Heart right ventricle (tissue), 16 donors: ENCODE results near the gene MTFR2. TPM values are rescaled to one million over a fixed set of nuclear protein-coding genes. Genes with fewer than 3 reads are reported as not detected.

Source experiments
- ATAC-seq, 8 donors: fragments of 200-7000 bp; cut with Tn5 transposase; one replicate each; pipeline ENCODE4 v1.9.1; 2020; ENCODE audit warnings: mild to moderate bottlenecking in 8 of 8, moderate library complexity in 8 of 8, moderate number of reproducible peaks in 1 of 8
- DNase-seq, 2 donors: peaks; one replicate each; pipeline ENCODE4 v3.0.0-alpha.2; 2020
- H3K27ac ChIP-seq, 10 donors: fragments of 200-600 bp; sonication (generic) in 2 of 10; one replicate each; pipeline versions ENCODE4 v1.5.0 to v1.8.0; 2020 to 2022; ENCODE audit warnings: mild to moderate bottlenecking in 3 of 10
- H3K27me3 ChIP-seq, 7 donors: fragments of 200-600 bp; one replicate each; pipeline ENCODE4 v1.8.0; 2021 to 2022; ENCODE audit warnings: mild to moderate bottlenecking in 2 of 7
- H3K36me3 ChIP-seq, 9 donors: fragments of 200-600 bp; sonication (generic) in 1 of 9; one replicate each; pipeline versions ENCODE4 v1.5.0 to v1.8.0; 2020 to 2022; ENCODE audit warnings: mild to moderate bottlenecking in 2 of 9
- H3K4me1 ChIP-seq, 9 donors: fragments of 200-600 bp; sonication (generic) in 1 of 9; one replicate each; pipeline versions ENCODE4 v1.5.0 to v1.8.0; 2020 to 2022; ENCODE audit warnings: mild to moderate bottlenecking in 4 of 9
- H3K4me3 ChIP-seq, 10 donors: fragments of 200-600 bp; sonication (generic) in 2 of 10; one replicate each; pipeline versions ENCODE4 v1.5.0 to v1.8.0; 2020 to 2022; ENCODE audit warnings: mild to moderate bottlenecking in 7 of 10, moderate library complexity in 2 of 10
- H3K9me3 ChIP-seq, 11 donors: fragments of 200-600 bp in 10 of 11; sonication (generic) in 2 of 11; one replicate each; pipeline versions ENCODE4 v1.5.0 to v1.8.0; 2013 to 2022; ENCODE audit warnings: mild to moderate bottlenecking in 2 of 11, control low read depth in 1 of 11, moderate library complexity in 1 of 11
- WGBS, 2 donors: extraction: QIAGEN DNeasy Blood & Tissue Kit; methylation state at CpG; one replicate each; pipeline ENCODE4 v1.1.7; 2013; ENCODE audit warnings: inconsistent platforms in 1 of 2; 5-methylcytosine and 5-hydroxymethylcytosine counted together
- intact Hi-C, 10 donors: fragments of 100-400 bp; cut with DNase I; formaldehyde crosslinking; loops; one replicate each; pipeline versions ENCODE4 v1.11.1 to v1.14.2; 2022
- polyA plus RNA-seq, 2 donors: library from polyadenylated mRNA; stranded (reverse); fragments of 200-250 nt; gene quantifications; one replicate each; pipeline ENCODE4 v1.2.3, GENCODE V29; 2013
- total RNA-seq, 10 donors: library from RNA; stranded (reverse); fragmentation: NEBNext Ultra II Directional in 3 of 10; extraction: Animal tissue kit (Norgen Biotek cat#: 25700) in 3 of 10; gene quantifications; one replicate each; pipeline versions ENCODE4 v1.2.1 to v1.2.4, GENCODE V29; 2021 to 2023
- TF ChIP-seq, protein P1 (sequence below), 9 donors: fragments of 200-600 bp; sonication (generic) in 2 of 9; IDR thresholded peaks; one replicate each; pipeline versions ENCODE4 v1.5.0 to v1.8.0; 2021 to 2022; ENCODE audit warnings: antibody characterized with exemption in 9 of 9, mild to moderate bottlenecking in 5 of 9, moderate library complexity in 1 of 9
- donor health status: Arrhythmogenic right ventricular cardiomyopathy.
- donor health status: ischemic (EF 13 %, LVEDD 7.1; RV severe dilation, severe dysfunction).
- donor health status: healthy with polysubstance abuse.
- donor health status: DM: no; HTN: yes; CAD: no.
- donor health status: DM: no; HTN: no; CAD: no.
- donor health status: ischemic (EF 25% LVEDD 6.9; RV normal size, moderate dysfunction).
- donor health status: ischemic (EF 25% LVEDD 5.7; RV mildly dilated, moderate dysfunction).
- donor health status: healthy.
- donor health status: DM: yes; HTN: yes; CAD: no.
- donor health status: Ischemic cardiomyopathy.
- donor health status: ischemic (EF 35%, LVEDD 5.7; RV mildly dilated, moderate dysfunction).
- donor health status: nonischemic (EF 11% LVEDD 7.7; RV severe dilation, severe dysfunction).
- donor health status: DM: yes; HTN: yes; CAD: no.
- donor health status: PGD.
- donor health status: ischemic (EF 29% LVEDD 5.4; RV normal size, mild dysfunction).
- donor health status: nonischemic (EF 23%, LVEDD 6.1; RV moderate dilation, normal function).

MTFR2 gene
- total and polyA plus RNA-seq, 12 donors = 0.20 to 0.69 (median 0.27) TPM; not detected in 6

DNA sequence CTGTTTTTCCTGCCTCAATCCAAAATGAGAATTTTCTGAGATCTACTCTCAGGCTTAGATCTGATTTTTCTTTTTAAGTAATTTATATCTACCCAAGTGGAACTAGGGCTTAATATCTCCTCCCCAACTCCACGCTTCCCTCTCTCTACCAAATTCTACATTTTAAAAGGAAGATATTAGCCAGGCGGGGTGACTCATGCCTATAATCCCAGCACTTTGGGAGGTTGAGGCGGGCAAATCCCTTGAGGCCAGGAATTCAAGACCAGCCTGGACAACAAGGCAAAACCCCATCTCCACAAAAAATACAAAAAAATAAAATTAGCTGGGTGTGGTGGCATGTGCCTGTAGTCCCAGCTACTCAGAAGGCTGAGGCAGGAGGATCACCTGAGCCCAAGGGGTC, 61.0 kb downstream of the MTFR2 start:
- TF ChIP-seq, protein P1, sequence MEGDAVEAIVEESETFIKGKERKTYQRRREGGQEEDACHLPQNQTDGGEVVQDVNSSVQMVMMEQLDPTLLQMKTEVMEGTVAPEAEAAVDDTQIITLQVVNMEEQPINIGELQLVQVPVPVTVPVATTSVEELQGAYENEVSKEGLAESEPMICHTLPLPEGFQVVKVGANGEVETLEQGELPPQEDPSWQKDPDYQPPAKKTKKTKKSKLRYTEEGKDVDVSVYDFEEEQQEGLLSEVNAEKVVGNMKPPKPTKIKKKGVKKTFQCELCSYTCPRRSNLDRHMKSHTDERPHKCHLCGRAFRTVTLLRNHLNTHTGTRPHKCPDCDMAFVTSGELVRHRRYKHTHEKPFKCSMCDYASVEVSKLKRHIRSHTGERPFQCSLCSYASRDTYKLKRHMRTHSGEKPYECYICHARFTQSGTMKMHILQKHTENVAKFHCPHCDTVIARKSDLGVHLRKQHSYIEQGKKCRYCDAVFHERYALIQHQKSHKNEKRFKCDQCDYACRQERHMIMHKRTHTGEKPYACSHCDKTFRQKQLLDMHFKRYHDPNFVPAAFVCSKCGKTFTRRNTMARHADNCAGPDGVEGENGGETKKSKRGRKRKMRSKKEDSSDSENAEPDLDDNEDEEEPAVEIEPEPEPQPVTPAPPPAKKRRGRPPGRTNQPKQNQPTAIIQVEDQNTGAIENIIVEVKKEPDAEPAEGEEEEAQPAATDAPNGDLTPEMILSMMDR (IDR thresholded peaks at IDR 0.05) = no peak
- no peaks in the 10 kb centered on the region for H3K27me3 ChIP-seq

DNA sequence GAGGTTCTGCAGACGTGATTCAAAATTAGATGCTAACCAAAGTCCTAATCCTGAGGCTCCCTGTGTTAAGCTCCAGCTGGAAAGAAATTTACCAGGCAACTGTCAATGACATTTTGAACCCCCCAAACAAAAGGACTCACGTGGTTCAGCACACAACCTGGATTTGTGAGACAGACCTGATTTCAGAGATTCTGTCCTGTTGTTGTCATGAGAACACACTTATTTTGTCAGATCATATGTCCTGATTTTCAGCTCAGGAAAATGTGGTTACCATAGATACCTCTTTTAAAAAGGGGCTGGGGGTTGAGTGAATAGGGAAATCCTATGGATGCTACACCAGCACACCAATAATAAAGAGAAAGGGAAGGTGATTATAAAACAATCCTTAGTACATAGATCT, 61.6 kb downstream of the MTFR2 start:
- Histone ChIP-seq H3K9me3 (no peaks in the 10 kb centered on the region), H3K4me3 (no peak overlapping the region), H3K27me3 (no peaks in the 10 kb centered on the region), H3K36me3 (peaks cover 0 to 96% (median 22%) of the 10 kb centered on the region in 9 donors), H3K4me1 (no peaks in the 10 kb centered on the region), H3K27ac (no peak overlapping the region)
- no peak for ATAC-seq
- TF ChIP-seq, protein P1 (IDR thresholded peaks at IDR 0.05) = no peak
- intact Hi-C loops = no loop called here
- WGBS, 2 donors = 85 to 87% methylated on average over 2 of the region's 2 CpGs
- no peak for DNase-seq

More for the DNA sequence above, 61.0 kb downstream of the MTFR2 start:
- Histone ChIP-seq H3K4me1 (no peaks in the 10 kb centered on the region), H3K36me3 (peaks cover 0 to 95% (median 22%) of the 10 kb centered on the region in 9 donors), H3K27ac (no peak overlapping the region), H3K9me3 (no peaks in the 10 kb centered on the region), H3K4me3 (no peak overlapping the region)
- intact Hi-C loops = no loop called here
- ATAC-seq (no peak), DNase-seq (no peak)
- WGBS, 2 donors = 99 to 100% methylated on average over 3 of the region's 3 CpGs

DNA sequence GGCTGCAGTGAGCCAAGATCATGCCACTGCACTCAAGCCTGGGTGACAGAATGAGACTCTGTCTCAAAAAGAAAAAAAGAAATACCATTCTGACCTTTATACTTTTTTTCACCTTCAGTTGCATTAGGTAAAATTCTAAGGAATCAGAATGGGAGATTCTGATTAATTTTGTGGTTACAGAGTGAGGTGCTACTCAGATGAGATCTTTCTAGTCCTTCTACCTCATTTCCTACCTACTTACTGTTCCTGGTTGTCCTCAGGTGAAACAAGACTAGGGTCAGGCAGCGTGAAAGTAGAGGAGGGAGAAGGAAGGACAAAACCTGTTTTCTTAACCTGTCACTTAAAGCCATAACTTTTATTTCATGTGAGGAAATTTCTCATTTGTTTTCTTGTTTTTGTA, 63.7 kb downstream of the MTFR2 start:
- Histone ChIP-seq H3K4me3 (no peak overlapping the region), H3K27me3 (no peaks in the 10 kb centered on the region), H3K27ac (peak overlapping the region in 1 of 10 donors; percentile 16), H3K9me3 (no peaks in the 10 kb centered on the region), H3K36me3 (peaks cover 0 to 91% (median 8%) of the 10 kb centered on the region in 9 donors), H3K4me1 (peaks cover 0 to 10% (median 7%) of the 10 kb centered on the region in 9 donors)
- no peak for DNase-seq
- no peak for ATAC-seq
- WGBS, 2 donors = 98 to 100% methylated on average over 1 of the region's 1 CpG
- TF ChIP-seq, protein P1 (IDR thresholded peaks at IDR 0.05) = no peak
- intact Hi-C loops = no loop called here

DNA sequence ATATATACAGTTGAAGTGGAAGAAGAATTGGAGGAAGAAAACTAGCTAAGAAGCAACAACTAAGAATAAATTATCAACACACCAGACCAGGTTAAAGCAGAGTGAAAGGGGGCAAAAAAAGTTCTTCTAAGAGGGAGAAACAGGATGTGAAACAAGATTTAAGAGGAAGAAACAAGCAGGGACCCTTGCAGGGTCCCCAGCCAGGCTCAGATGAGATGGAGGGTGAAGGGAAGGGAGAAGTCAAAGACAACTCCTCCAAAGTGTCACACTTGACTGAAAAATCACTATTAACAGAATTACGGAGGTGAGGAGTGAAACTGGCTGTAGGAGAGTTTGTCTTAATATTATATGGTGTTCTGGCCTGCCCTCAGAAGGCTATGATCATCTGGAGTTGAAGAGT, 65.4 kb downstream of the MTFR2 start:
- WGBS, 2 donors = 94 to 96% methylated on average over 1 of the region's 1 CpG
- no peaks in the 10 kb centered on the region for H3K27me3 ChIP-seq
- DNase-seq (no peak), ATAC-seq (no peak)
- no peaks in the 10 kb centered on the region for H3K9me3 ChIP-seq
- H3K4me3 ChIP-seq = no peak overlapping the region
- H3K36me3 ChIP-seq = peaks cover 0 to 79% (median 8%) of the 10 kb centered on the region in 9 donors
- intact Hi-C loops = no loop called here
- TF ChIP-seq, protein P1 (IDR thresholded peaks at IDR 0.05) = no peak
- H3K4me1 ChIP-seq = peaks cover 0 to 26% (median 18%) of the 10 kb centered on the region in 9 donors
- no peak overlapping the region for H3K27ac ChIP-seq
